Ishikawa (cell line): ENCODE results near the gene CENPT.

Source experiments
- CEBPB ChIP-seq: IDR thresholded peaks from 2 replicates; pipeline ENCODE4 v1.6.1; 2012
- CREB1 ChIP-seq: IDR thresholded peaks from 2 replicates; pipeline ENCODE4 v1.6.1; 2012; ENCODE audit warnings: low read depth
- EGR1 ChIP-seq: IDR thresholded peaks from 2 replicates; pipeline ENCODE4 v1.6.1; 2012
- EP300 ChIP-seq: IDR thresholded peaks from 2 replicates; pipeline ENCODE4 v1.6.1; 2012; ENCODE audit warnings: borderline replicate concordance
- FOXM1 ChIP-seq: IDR thresholded peaks from 2 replicates; pipeline ENCODE4 v1.6.1; 2012; ENCODE audit warnings: low read depth, borderline replicate concordance
- MAX ChIP-seq: IDR thresholded peaks from 2 replicates; pipeline ENCODE4 v1.6.1; 2012
- NFIC ChIP-seq: IDR thresholded peaks from 2 replicates; pipeline ENCODE4 v1.6.1; 2012
- RAD21 ChIP-seq: IDR thresholded peaks from 2 replicates; pipeline ENCODE4 v1.6.1; 2012; ENCODE audit warnings: low read depth
- REST ChIP-seq: IDR thresholded peaks from 2 replicates; pipeline ENCODE4 v1.6.1; 2012; ENCODE audit warnings: low read depth, mild to moderate bottlenecking
- TAF1 ChIP-seq: IDR thresholded peaks from 2 replicates; pipeline ENCODE4 v1.6.1; 2012; ENCODE audit warnings: low read depth, mild to moderate bottlenecking
- TCF12 ChIP-seq: IDR thresholded peaks from 2 replicates; pipeline ENCODE4 v1.6.1; 2012; ENCODE audit warnings: low read depth
- TEAD4 ChIP-seq: IDR thresholded peaks from 2 replicates; pipeline ENCODE4 v1.6.1; 2012
- USF1 ChIP-seq: IDR thresholded peaks from 2 replicates; pipeline ENCODE4 v1.6.1; 2012
- YY1 ChIP-seq: IDR thresholded peaks from 2 replicates; pipeline ENCODE4 v1.6.1; 2012; ENCODE audit warnings: low read depth
- ZBTB7A ChIP-seq: IDR thresholded peaks from 2 replicates; pipeline ENCODE4 v1.6.1; 2012; ENCODE audit warnings: low read depth

Gene CENPT

GRCh38 chr16:67822511-67822910 is 25.0 kb downstream of the CENPT start:
- TF ChIP-seq REST (no peak), USF1 (no peak), MAX (no peak), RAD21 (no peak), ZBTB7A (no peak), TCF12 (no peak), EGR1 (no peak), FOXM1 (no peak), EP300 (no peak), CREB1 (no peak), YY1 (no peak), TEAD4 (no peak), CEBPB (no peak), TAF1 (no peak), NFIC (no peak)

GRCh38 chr16:67820608-67821259 is 26.8 kb downstream of the CENPT start:
- TF ChIP-seq RAD21 (no peak), REST (no peak), YY1 (no peak), FOXM1 (no peak), CREB1 (no peak), EP300 (no peak), TAF1 (no peak), TEAD4 (no peak), CEBPB (no peak), ZBTB7A (no peak)

GRCh38 chr16:67814567-67814966 is 32.9 kb downstream of the CENPT start:
- no peak for TF ChIP-seq YY1
- TF ChIP-seq TAF1 = no peak

- TF ChIP-seq TCF12 (no peak), USF1 (no peak), ZBTB7A (no peak), CREB1 (no peak), TEAD4 (no peak), EP300 (no peak), FOXM1 (no peak), RAD21 (no peak), MAX (no peak), EGR1 (no peak), NFIC (no peak), TAF1 (no peak), REST (no peak), YY1 (no peak), CEBPB (no peak)
Observed at GRCh38 chr16:67811899-67812298, 35.6 kb downstream of the CENPT start.
